AG09319 (cell line): ENCODE data around the gene DDX55.

Experiments used
- DNase-seq: peaks from one replicate; pipeline ENCODE4 v3.0.0-alpha.2; 2010; ENCODE audit warnings: low read depth; ENCODE audit errors: extremely low read depth
- TF ChIP-seq, protein P1 (sequence below): IDR thresholded peaks from 2 replicates; pipeline ENCODE4 v1.5.1; 2011; ENCODE audit warnings: low read depth, mild to moderate bottlenecking, inconsistent platforms, low read length, moderate library complexity

The DDX55 gene

GRCh38 chr12:123659996-123660727 is 58.3 kb downstream of the DDX55 start:
- TF ChIP-seq, protein P1, sequence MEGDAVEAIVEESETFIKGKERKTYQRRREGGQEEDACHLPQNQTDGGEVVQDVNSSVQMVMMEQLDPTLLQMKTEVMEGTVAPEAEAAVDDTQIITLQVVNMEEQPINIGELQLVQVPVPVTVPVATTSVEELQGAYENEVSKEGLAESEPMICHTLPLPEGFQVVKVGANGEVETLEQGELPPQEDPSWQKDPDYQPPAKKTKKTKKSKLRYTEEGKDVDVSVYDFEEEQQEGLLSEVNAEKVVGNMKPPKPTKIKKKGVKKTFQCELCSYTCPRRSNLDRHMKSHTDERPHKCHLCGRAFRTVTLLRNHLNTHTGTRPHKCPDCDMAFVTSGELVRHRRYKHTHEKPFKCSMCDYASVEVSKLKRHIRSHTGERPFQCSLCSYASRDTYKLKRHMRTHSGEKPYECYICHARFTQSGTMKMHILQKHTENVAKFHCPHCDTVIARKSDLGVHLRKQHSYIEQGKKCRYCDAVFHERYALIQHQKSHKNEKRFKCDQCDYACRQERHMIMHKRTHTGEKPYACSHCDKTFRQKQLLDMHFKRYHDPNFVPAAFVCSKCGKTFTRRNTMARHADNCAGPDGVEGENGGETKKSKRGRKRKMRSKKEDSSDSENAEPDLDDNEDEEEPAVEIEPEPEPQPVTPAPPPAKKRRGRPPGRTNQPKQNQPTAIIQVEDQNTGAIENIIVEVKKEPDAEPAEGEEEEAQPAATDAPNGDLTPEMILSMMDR: no peak
- DNase-seq: peak; percentile 62

DNA sequence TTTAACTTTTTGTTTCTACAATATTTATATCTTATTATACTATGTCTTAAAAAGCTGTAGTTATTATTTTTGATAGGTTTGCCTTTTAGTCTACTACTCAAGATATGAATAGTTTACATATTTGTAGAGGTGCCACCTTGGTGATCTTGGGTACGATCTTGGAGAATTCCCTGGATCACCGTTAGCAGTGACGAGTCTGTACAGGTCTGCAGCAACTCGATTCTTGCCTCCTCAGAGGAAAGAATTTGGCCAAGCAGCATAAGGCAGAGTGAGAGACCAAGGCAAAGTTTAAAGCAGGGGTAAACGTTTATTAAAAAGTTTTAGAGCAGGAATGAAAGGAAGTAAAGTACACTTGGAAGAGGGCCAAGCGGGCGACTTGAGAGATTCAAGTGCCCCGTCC is 65.9 kb downstream of the DDX55 start:
- TF ChIP-seq, protein P1: no peak
- DNase-seq: no peak
